ENCODE data around the gene GATA5. TPM values are rescaled to one million over a fixed set of nuclear protein-coding genes. Genes with fewer than 3 reads are reported as not detected.

The GATA5 gene, protein sequence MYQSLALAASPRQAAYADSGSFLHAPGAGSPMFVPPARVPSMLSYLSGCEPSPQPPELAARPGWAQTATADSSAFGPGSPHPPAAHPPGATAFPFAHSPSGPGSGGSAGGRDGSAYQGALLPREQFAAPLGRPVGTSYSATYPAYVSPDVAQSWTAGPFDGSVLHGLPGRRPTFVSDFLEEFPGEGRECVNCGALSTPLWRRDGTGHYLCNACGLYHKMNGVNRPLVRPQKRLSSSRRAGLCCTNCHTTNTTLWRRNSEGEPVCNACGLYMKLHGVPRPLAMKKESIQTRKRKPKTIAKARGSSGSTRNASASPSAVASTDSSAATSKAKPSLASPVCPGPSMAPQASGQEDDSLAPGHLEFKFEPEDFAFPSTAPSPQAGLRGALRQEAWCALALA
- total RNA-seq = not detected in 2 replicates
- not detected for polyA plus RNA-seq (2012)

DNA sequence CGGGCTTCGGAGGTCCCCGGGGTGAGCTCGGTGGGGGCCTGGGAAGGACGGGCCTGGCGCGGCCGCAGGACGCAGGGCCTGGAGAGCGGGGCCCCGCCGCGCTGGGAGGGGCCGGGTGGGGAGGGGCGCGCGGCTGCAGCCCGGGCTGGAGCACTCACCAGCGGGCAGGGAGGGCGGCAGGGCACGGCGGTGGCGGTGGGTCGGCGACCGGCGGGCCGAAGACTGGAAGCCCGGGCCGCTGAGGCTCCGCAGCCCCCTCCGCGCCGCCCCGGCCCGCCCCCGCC is at the start of gene GATA5:
GATA5 (minus strand) TSS at position 224 of the 284 bp plus-strand sequence. CDS start 474 bp downstream, outside the sequence.
- DNase-seq (ENCODE audit: low read depth) = no peak

DNA sequence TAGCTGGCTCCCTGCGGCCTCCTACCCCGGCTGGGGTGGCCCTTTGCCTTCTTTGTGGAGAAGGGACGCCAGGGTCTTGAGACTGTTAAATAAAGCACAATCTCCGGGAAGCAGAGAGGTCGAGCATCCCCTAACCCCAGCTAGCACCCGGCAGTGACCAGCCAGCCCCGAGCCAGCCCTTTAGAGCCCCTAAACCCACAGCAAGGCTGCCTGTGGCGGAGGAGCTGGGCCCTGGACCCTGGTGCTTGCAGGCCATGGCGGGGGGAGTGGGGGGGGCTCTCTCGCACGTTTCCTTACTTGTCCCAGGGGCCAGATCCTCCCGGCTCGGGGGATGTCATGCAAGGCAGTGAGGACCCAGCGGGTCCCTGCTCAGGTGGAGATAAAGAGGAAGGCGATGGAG is 49.2 kb upstream of the GATA5 start:
- no peak for DNase-seq (ENCODE audit: low read depth)

DNA sequence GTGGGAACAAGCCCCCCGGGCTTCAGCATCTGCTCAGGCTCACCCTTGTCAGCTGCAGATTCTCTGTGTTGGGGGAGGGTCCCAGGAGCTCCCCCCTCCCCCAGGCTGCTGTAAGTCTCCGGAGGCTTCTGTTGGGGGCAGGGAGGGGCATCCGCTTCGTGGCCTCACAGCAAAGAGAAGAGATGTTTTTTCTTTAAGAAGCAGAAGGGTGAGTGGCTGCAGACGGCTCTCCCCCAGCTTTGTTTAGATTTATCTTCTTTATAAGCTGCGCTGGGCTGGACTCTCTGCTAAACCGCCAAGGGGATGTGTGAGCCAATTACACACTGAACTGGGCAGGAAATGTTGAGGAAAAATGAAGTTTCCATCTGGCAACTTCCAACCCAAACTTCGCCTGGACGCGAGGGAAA is 48.7 kb upstream of the GATA5 start:
- DNase-seq (ENCODE audit: low read depth) = no peak

DNA sequence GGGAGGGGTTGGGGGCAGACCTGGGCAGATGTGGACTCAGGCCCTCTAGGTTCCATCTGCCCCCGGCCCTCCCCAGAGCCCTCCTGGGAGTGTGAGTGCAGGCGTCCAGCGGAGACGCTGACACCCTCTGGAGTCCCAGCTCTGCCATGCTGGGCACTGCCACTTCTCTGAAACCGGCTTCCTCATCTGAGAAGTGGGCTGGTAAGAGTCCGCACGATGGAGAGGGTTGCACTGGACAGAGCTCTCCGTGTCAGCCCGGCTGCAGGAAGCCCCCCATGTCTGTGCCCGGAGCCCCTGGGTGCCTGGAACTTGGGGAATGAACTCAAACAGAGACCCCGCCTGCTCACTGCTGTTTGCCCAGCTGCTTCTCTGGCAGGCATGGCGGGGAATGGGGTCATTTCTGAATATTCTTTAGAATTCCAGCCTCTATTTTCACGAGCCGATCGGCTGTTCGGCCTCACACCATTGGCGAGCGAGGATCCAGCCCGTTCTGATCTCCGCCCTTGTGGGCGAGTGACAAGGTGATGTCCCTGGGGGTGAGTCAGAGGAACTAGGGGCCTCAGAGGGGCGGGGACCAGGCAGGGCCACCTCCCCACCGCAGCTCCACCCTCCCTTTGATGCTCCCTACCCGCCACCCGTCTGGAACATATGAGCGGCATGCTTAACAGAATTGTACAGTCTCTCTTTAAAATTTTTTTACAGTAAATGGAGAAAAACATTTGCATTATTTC is 47.8 kb upstream of the GATA5 start:
- DNase-seq (ENCODE audit: low read depth) = no peak

DNA sequence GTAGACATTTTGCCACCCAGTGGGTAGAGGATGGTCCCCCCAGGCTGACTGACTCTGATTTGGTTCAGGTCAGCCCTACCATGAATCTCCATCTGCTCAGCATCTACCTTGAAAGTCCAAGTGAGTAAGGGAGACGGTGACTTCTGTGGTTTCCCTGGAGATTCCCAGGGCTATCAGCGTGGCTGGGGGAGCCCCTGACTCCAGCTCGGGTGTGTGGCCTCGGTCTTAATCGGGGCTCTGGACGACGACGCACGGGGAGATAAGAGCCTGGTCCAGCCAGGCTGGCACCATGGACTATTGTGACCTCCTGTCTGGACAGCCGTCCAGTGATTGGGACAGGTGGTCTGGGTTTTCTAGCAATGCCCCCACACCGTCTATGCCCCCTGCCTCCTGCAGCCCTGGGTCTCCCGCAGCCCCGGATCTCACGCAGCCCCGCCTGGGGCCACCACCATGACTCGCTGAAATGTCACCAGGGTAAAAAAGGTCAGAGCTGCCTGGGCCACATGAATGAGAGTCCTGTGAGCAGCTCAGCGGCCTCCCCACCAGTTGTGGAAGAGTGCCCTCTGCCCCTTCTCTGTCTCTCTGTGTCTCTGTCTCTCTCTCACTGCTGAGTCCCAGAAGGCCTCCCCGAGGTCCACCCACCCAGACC is 47.1 kb upstream of the GATA5 start:
- no peak for DNase-seq (ENCODE audit: low read depth)

DNA sequence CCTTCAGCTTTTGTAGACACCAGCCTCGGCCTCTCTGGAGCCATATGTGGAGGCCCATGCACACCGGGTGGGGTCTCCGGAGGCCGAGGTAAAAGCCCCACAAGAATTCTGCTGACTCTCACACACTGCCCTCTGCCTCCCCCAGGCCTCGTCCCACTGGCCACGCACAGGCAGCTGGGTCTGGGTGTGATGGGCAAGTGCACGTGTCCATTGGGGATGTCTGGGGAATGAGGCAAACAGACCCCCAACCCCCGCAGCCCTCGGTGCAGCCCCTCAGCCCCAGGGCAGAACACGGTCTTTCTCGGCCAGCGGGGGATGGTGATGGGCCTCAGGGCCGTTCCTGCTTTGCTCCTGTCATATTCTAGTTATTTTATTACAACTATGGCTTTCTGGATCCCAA is 44.0 kb upstream of the GATA5 start:
- no peak for DNase-seq (ENCODE audit: low read depth)

DNA sequence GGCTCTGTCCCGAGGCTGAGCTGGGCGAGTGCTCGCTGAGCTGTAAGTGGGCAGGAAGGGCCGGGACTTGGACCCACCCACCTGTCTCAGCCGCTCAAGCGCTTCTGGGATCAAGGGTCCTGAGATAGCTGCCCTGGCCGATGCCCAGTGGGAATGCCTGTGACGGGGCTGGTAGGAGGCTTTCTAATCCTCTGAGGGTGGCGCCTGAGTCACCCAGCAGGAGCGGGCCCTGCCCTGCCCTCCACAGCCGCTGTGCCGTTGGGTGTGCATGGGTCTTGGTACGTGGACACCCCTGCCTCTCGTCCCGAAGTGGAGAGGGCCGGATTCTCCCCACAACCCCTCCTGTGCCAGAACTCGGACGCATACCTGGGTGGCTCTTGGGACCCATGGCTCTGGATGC is 43.1 kb upstream of the GATA5 start:
- DNase-seq (ENCODE audit: low read depth) = peak; percentile 90

DNA sequence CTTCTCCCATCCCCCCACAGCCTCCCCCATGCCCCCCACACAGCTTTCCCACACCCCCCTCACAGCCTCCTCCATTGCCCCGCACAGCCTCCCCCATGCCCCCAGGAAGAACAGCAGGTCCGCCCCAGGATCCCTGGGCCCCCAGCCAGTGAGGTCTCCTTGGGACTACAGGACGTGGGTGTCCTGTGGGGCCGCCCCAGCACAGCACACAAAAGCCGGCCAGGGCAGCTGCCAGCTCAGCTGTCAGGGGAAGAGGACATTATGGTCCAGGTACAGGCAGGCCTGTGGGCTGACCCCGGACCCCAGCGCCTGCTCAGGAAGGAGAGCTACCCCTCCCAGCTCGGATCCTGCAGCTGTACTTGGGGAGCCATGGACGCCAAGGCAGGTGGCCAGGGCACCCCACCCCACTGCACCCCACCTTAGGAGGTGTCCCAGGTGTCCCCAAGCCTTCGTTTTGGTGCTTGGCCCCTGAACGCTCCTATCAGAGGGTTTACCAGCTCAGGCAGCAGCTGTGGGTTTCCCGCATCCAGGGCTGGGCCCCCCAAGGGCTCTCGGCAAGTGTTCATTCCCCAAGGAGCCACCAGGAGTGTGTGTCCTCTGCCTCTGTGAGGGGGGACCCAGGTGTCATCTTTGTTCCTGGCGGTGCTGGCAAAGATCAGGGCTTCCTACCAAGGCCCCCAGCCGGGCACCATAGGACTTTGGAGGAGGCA is 42.3 kb upstream of the GATA5 start:
- peak; percentile 84 for DNase-seq (ENCODE audit: low read depth)

DNA sequence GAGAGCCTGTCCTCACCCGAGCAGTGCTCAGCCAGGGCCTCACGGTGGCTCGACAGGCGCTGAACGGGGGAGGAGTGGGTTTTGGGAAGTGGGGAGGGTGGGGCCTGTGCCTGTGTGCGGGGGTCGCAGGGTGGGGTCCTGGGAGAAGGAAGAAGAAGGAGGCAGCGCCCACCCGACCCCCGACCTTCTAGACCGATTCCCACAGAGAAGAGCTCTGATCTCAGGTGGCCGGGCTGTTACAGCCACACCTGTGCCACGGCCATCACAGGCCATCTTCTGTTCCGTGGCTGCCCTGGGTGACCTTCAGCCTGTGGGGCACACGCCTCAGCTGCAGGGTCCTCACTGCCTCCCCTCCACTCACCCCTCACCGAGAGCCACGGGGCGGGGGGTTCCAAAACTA is 41.4 kb upstream of the GATA5 start:
- no peak for DNase-seq (ENCODE audit: low read depth)

DNA sequence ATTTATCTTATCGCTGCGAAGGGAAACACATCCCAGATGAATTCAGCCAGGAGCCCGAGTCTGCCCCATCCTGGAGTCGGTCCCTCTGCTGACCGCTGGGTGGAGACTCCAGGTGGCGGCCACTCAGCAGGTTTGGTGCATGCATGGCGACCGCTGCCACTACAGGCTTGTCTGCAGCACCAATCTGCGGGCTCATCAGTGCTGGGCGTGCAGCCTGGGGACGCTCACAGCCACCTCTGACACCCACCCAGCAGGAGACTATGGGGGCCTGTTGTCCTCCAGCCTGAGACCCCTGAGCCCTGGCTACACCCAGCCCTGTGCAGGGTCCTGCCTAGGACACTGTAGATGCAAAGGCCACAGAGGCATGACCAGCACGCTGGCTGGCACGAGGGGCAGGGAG is 40.5 kb upstream of the GATA5 start:
- DNase-seq (ENCODE audit: low read depth) = no peak

DNA sequence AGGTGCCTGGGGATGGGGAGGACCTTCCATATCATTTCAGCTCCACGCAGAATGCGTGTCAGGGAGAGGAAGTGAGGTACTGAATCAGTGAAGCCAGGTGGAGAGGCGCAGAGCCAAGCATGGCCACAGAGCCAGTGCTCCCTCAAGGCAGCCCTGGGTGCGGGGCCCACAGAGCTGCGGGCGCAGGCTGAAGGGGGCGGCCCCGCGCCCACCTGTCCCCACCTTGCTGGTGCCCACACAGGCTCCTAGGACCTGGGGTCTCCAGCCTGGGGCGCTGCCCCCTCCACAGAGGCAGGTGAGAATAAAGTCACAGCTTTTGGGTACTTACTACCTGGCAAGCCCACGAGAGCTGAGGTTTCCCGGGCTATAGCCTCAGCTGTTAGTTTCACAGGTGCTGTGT is 40.0 kb upstream of the GATA5 start:
- DNase-seq (ENCODE audit: low read depth) = no peak

DNA sequence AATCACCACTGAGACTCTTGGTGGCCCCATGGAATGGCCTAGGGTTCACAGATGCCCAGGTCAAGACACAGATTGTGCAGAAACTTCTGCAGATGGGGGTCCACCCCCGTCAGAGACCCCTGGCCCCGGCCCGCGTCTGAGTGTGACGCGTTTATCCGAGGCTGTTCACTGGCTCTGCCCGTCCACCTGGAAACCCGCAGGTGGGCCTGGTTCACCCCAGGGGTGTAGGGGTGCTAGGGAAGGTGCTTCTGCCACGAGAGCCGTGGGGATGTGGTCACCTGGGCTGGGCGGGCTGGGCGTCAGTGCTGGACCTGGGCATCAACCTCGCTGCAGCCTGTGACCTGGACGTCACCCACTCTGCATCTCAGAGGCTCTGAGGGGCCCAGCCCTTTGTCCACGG is 39.5 kb upstream of the GATA5 start:
- no peak for DNase-seq (ENCODE audit: low read depth)

DNA sequence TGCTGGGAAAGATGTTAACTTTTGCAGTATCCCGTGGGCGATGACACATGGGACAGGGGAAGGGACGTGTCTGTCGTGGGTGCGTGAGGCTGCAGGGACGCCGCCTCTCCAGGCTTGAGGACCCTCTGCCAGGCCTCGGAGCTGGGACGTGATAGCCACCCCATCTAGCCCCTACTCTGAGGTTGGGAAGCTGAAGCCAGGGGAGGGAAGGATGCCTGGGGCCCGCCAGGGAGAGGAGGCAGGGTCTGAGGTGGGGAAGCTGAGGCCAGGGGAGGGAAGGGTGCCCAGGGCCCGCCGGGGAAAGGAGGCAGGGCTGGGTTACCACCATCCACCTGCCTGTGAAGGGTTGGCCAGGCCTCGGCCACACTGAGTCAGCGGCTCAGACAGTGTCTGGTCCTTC is 38.2 kb upstream of the GATA5 start:
- DNase-seq (ENCODE audit: low read depth) = peak; percentile 78

DNA sequence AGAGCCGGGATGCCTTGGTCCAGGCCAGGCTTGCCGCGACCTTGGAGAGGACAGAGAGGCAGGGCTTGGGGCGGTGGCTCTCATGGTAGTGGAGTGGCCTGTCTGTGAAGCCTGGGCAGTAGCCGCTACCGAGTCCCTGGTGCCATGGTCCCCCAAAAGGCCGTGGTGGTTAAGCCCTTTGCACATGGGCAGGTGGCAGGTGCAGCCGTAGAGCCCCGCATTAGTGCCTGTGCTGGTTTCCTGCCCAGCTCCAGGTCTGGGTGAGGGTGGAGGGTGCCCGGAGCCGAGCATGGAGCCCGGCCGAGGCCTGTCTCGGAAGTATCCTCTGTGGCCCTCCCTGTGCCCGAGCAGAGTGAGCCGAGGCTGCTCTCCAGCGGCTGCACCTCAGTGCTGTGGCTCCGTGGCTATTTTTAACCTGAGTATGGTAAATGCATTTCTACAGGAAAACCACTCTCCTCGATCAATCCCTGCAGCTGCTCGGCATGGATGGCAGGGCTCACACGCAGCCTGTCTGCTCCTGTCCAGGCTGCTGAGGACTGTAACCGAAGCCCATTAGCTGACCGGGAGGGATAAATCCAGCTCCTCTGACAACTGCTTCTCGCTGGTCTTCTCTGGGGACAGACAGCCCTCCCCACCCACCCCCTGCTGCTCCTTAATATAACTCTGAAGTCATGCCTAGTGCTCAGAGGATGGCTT is 36.3 kb upstream of the GATA5 start:
- peak; percentile 99 for DNase-seq (ENCODE audit: low read depth)

DNA sequence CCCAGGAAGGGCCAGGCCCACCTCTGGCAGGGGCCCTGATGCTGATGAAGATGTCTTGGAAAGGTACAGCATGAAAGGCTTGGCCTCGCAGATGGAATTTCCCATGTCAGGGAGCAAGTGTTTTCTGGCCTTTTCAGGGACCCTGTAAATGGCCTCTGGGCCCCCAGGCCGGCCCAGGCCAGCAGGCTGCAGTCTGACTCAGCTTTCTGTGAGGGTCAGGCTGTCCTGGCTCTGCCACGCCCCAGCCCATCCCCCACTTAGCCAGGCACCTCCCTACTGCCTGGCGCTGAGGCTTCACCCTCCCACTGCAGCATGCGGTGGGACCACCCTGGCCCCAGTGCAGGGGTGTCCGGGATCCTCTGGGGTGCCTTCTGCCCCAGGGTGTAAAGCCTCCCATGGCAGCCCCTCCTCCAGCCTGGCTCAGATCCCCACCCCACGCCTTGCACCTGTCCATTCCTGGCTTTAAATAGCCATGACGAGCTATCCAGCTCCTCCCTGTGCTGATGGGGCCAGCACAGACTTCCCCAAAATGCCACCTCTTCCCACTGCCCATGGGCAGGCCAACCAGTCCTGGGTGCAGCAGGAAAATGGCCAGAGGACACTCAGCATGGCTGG is 35.6 kb upstream of the GATA5 start:
- peak; percentile 95 for DNase-seq (ENCODE audit: low read depth)

DNA sequence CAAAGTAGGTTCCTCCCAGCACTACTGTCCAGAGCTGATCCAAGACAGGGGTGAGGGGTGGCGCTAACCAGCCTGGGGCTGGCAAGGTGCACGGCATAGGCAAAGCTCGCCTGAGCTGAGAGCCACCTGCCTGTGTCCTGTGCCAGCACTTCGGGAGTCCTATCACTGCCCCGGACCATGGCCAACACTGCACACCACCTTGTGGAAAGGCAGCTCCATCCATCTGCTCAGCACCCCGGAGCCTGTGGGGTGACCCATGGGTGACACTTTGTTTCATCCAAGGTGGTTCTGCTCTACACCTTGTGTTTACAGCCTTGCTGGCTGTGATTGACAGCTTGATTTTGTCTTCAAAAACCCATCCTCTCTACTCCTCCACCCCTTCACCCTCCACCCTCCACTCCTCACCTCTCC is 32.9 kb upstream of the GATA5 start:
- no peak for DNase-seq (ENCODE audit: low read depth)

DNA sequence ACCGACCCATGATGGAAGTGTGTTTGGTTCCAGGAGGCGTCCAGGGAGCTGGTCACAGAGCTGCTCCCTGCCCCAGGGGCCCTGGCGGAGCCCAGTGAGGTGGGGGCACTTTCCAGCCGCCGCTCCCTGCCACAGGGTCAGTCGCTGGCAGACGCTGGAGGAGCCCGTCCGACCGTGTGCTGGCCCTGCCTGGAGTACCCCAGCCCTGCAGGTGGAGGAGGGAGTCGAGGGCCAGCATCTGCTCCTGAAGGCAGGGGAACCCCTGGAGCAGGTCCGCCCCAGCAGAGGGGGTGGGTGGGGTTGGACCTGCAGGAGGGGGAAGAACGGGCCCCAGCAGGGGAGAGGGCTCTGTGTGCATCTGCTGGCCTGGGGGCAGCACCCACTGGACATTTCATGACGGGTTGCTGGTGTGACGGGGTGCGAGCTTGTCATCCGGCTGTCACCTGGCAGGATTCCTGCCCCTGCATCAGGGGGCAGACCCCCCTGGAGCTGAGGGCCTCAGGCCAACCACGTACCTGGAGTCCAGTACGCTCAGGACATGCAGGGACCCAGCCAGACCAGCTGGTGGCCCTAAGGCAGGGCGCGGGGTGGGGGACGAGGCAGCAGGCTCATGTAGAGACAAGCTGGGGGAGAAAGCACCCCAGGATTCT is 32.3 kb upstream of the GATA5 start:
- no peak for DNase-seq (ENCODE audit: low read depth)

DNA sequence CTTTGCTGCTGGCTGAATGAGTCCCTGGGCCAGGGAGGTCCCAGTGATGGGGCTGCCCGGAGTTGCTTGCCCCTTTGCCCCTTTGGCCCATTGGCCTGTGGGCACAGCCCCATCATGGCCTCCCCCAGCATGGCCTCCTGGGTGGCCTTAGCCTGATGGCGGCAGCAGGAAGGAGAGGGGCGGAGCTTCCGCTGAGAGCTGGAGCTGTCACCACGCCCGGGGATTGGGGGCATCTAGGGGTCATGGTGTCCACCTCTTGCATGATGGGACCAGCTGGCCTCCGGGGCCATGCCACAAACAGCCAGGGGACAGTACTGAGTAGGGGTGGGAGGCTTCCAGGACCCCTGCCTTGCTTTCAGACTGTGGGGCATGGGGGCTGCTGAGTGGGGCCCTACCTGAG is 31.5 kb upstream of the GATA5 start:
- no peak for DNase-seq (ENCODE audit: low read depth)

DNA sequence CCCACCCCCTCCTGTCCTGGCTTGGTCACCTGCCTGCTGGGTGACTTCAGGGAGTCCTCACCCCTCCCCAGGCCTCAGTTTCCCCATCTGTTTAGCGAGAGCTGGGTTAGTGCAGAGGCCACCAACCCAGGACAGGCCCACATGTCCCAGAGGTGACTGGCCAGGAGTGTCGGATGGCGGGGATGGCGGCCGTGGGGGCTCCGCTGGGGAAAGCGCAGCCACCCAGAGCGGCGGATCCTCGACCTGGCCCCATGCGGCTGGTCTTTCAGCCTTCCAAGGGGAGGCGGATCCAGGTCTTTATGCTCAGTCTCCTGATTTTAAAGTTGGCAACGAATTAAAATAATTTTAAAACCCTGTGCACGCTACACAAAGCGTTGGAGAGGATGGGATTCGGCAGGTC is 31.0 kb upstream of the GATA5 start:
- DNase-seq (ENCODE audit: low read depth) = no peak

DNA sequence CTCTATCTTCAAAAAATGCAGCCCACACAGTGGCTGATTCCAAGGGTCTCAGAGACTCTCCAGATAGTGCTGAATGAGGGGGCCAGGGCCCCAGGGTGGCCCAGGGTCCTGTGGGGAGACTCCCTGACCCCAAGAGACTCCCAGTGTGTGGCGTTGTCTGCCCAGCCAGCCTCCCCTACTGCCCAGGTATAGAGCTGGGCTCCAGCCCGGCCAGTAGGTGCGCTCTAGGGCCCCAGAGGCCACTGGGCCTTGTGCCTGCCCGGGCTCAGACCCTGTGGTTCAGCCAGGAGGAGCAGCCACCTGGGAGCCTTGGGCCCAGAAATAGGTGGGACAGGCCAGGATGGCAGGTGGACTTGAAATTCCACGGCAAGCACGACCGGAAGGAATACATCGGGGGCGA is 30.3 kb upstream of the GATA5 start:
- DNase-seq (ENCODE audit: low read depth) = no peak

All from myocyte (in vitro differentiated cells).